ENCODE data around the gene MAML2.
"Not testable (repeated sequence)": the region's sequence is repeated elsewhere in the genome, so short reads cannot be mapped to it uniquely, and the experiment has no call there.

Gene MAML2

GRCh38 chr11:96204366-96204659, 138.7 kb downstream of the MAML2 start:
- no peak for DNase-seq

GRCh38 chr11:96203567-96204365, 139.2 kb downstream of the MAML2 start:
- DNase-seq, result no peak

GRCh38 chr11:96200243-96200642, 142.8 kb downstream of the MAML2 start:
- DNase-seq, result no peak

- no peak for DNase-seq
Measured at GRCh38 chr11:96199563-96200025, 143.4 kb downstream of the MAML2 start.

- no peak for DNase-seq
Measured at GRCh38 chr11:96197801-96198701, 144.9 kb downstream of the MAML2 start.

GRCh38 chr11:96197103-96197502, 145.9 kb downstream of the MAML2 start:
- DNase-seq, result no peak

GRCh38 chr11:96196181-96196662, 146.8 kb downstream of the MAML2 start:
- DNase-seq, result no peak

GRCh38 chr11:96195671-96196070, 147.3 kb downstream of the MAML2 start:
- no peak for DNase-seq

GRCh38 chr11:96194581-96195374, 148.2 kb downstream of the MAML2 start:
- no peak for DNase-seq

GRCh38 chr11:96193745-96194443, 149.1 kb downstream of the MAML2 start:
- no peak for DNase-seq

- no peak for DNase-seq
Measured at GRCh38 chr11:96191752-96192151, 151.2 kb downstream of the MAML2 start.

- no peak for DNase-seq
Measured at GRCh38 chr11:96189351-96189750, 153.6 kb downstream of the MAML2 start.

- DNase-seq, result no peak
Measured at GRCh38 chr11:96188243-96189006, 154.6 kb downstream of the MAML2 start.

- DNase-seq, result no peak
Measured at GRCh38 chr11:96187822-96188221, 155.2 kb downstream of the MAML2 start.

GRCh38 chr11:96186806-96187205, 156.2 kb downstream of the MAML2 start:
- no peak for DNase-seq

GRCh38 chr11:96185220-96185768, 157.7 kb downstream of the MAML2 start:
- no peak for DNase-seq

GRCh38 chr11:96180937-96181336, 162.1 kb downstream of the MAML2 start:
- not testable (repeated sequence) for DNase-seq

- no peak for DNase-seq
Measured at GRCh38 chr11:96180341-96180740, 162.7 kb downstream of the MAML2 start.

GRCh38 chr11:96179905-96180304, 163.1 kb downstream of the MAML2 start:
- DNase-seq, result no peak

GRCh38 chr11:96178887-96179279, 164.1 kb downstream of the MAML2 start:
- no peak for DNase-seq
